ENCODE results near the gene APBA2.

GRCh38 chr15:29070471-29071231 is 184.9 kb downstream of the APBA2 start:
- TF ChIP-seq CTCF (conservative IDR thresholded peaks at IDR 0.05) (no peak), ZFX (IDR thresholded peaks at IDR 0.05) (no peak)

Measured in C4-2B (cell line).